GM12878 (cell line): Measurements from ENCODE around the gene CCDC63. TPM values are rescaled to one million over a fixed set of nuclear protein-coding genes. Genes with fewer than 3 reads are reported as not detected.

ENCODE experiments used
- CREM ChIP-seq: IDR thresholded peaks from 2 replicates; pipeline ENCODE4 v1.6.1; 2014; ENCODE audit warnings: antibody characterized with exemption, low read depth
- DPF2 ChIP-seq: fragments of 450-650 bp; IDR thresholded peaks from 2 replicates; pipeline ENCODE4 v1.6.1; 2017; ENCODE audit warnings: mild to moderate bottlenecking
- ESRRA ChIP-seq: IDR thresholded peaks from 2 replicates; pipeline ENCODE4 v1.6.1; 2012; ENCODE audit warnings: mild to moderate bottlenecking, low read length, improper control_type of control experiment
- ETV6 ChIP-seq, 2 experiments: fragments of 450-650 bp in 1 of 2; IDR thresholded peaks in 1 of 2; conservative IDR thresholded peaks in 1 of 2; 2 replicates each; pipeline ENCODE4 v1.6.1; 2014; ENCODE audit warnings: antibody characterized with exemption in 1 of 2, borderline replicate concordance in 1 of 2, low read depth in 1 of 2, mild to moderate bottlenecking in 1 of 2, moderate library complexity in 1 of 2
- KLF5 ChIP-seq: fragments of 450-650 bp; IDR thresholded peaks from 2 replicates; pipeline ENCODE4 v1.6.1; 2014; ENCODE audit warnings: mild to moderate bottlenecking; ENCODE audit not compliant: partially characterized antibody
- NRF1 ChIP-seq: conservative IDR thresholded peaks from 2 replicates; pipeline ENCODE4 v1.6.1; 2011; ENCODE audit warnings: mild to moderate bottlenecking, low read depth, low read length, improper control_type of control experiment
- PAX8 ChIP-seq: fragments of 450-650 bp; IDR thresholded peaks from 2 replicates; pipeline ENCODE4 v1.6.1; 2017; ENCODE audit warnings: mild to moderate bottlenecking, moderate library complexity
- POLR2A ChIP-seq: IDR thresholded peaks from 2 replicates; pipeline ENCODE4 v1.6.1; 2011; ENCODE audit warnings: low read depth, mild to moderate bottlenecking, low read length
- POU2F2 ChIP-seq: IDR thresholded peaks from 3 replicates; pipeline ENCODE4 v1.6.1; 2011; ENCODE audit warnings: low read depth, mild to moderate bottlenecking, low read length, borderline replicate concordance
- TBL1XR1 ChIP-seq: IDR thresholded peaks from 2 replicates; pipeline ENCODE4 v1.6.1; 2012; ENCODE audit warnings: low read depth, low read length, improper control_type of control experiment
- ZBED1 ChIP-seq: IDR thresholded peaks from 2 replicates; pipeline ENCODE4 v1.6.1; 2016; ENCODE audit warnings: borderline replicate concordance
- ZNF384 ChIP-seq: IDR thresholded peaks from 2 replicates; pipeline ENCODE4 v1.6.1; 2012; ENCODE audit warnings: low read depth, mild to moderate bottlenecking, low read length, improper control_type of control experiment, borderline replicate concordance
- polyA plus RNA-seq, 11 experiments: library from polyadenylated mRNA; depleted of rRNA in 4 of 11; unstranded in 6 of 11; stranded (reverse) in 5 of 11; fragments of >200 nt; fragmentation: Nextera tagmentation in 4 of 11; fragmentation: Illumina TruSeq in 1 of 11; extraction: Ambion mirVana in 4 of 11; extraction: Trizol in 1 of 11; gene quantifications; 1 replicate in 1 of 11; 2 replicates in 10 of 11; pipeline versions ENCODE4 v1.2.1 to v1.2.3, GENCODE V29; 2011 to 2016; ENCODE audit warnings: inconsistent platforms in 2 of 11, missing spikeins in 2 of 11, low read depth in 1 of 11
- total RNA-seq, 4 experiments: library from RNA; depleted of rRNA in 3 of 4; stranded (reverse); fragments of >200 nt in 3 of 4; fragmentation: Illumina TruSeq in 1 of 4; extraction: Trizol in 1 of 4; gene quantifications; 2 replicates each; pipeline versions ENCODE4 v1.2.1 to v1.2.3, GENCODE V29; 2013 to 2021
- TF ChIP-seq, protein P1 (sequence below): IDR thresholded peaks from 2 replicates; pipeline ENCODE4 v1.6.1; 2012; ENCODE audit warnings: mild to moderate bottlenecking, low read depth, low read length
- TF ChIP-seq, protein P2 (sequence below): fragments of 450-650 bp; IDR thresholded peaks from 2 replicates; pipeline ENCODE4 v1.6.1; 2018; ENCODE audit warnings: borderline replicate concordance, mild to moderate bottlenecking; ENCODE audit not compliant: partially characterized antibody
- TF ChIP-seq, protein P3 (sequence below): IDR thresholded peaks from 2 replicates; pipeline ENCODE4 v1.6.1; 2011; ENCODE audit warnings: low read depth, low read length, improper control_type of control experiment, borderline replicate concordance
- TF ChIP-seq, protein P4 (sequence below): fragments of 450-650 bp; IDR thresholded peaks from 2 replicates; pipeline ENCODE4 v1.6.1; 2017; ENCODE audit warnings: mild to moderate bottlenecking
- TF ChIP-seq, protein P5 (sequence below): fragments of 450-650 bp; conservative IDR thresholded peaks from 2 replicates; pipeline ENCODE4 v1.6.1; 2017; ENCODE audit warnings: mild to moderate bottlenecking, moderate library complexity

CCDC63 gene
- total and polyA plus RNA-seq, 10 of the 15 experiments (the other 5 are each of a cell fraction or from before 2014, with no cell fraction given): not detected

DNA sequence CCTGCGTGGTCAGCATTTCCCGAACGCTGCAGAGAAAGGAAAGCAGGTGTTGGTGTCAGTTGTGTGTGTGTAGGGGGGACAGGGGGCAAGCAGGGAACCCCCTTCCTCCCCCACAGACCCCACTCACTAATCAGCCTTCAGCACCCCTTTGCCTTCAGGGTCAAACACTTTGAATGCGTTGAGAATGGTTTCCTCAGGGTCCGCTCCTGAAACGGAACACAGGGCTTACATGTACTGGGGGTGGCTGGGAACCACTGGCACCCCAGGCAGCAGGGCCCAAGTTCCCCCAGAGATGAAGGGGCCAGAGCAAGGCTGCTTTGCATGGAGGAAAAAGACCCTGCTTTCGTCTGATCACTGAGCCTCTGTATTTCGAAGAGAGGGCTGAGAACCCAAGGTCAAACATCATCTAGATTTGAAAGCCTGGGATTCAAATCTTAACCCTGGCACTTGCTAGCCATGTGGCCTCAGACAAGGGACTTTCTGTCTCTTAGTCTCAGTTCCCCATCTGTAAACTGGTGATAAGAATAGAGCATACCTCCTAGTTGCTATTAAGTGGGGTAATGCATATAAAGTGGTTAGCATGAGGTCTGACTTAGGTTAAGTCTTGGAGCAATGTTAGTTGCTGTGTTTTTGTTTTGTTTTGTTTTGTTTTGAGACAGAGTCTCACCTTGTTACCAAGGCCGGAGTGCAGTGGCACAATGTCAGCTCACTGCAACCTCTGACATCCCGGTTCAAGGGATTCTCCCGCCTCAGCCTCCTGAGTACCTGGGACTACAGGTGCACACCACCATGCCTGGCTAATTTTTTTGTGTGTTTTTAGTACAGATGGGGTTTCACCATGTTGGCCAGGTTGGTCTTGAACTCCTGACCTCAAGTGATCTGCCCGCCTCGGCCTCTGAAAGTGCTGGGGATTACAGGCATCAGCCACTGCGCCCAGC lies 66.6 kb downstream of the CCDC63 start (continued):
- TF ChIP-seq, protein P1, sequence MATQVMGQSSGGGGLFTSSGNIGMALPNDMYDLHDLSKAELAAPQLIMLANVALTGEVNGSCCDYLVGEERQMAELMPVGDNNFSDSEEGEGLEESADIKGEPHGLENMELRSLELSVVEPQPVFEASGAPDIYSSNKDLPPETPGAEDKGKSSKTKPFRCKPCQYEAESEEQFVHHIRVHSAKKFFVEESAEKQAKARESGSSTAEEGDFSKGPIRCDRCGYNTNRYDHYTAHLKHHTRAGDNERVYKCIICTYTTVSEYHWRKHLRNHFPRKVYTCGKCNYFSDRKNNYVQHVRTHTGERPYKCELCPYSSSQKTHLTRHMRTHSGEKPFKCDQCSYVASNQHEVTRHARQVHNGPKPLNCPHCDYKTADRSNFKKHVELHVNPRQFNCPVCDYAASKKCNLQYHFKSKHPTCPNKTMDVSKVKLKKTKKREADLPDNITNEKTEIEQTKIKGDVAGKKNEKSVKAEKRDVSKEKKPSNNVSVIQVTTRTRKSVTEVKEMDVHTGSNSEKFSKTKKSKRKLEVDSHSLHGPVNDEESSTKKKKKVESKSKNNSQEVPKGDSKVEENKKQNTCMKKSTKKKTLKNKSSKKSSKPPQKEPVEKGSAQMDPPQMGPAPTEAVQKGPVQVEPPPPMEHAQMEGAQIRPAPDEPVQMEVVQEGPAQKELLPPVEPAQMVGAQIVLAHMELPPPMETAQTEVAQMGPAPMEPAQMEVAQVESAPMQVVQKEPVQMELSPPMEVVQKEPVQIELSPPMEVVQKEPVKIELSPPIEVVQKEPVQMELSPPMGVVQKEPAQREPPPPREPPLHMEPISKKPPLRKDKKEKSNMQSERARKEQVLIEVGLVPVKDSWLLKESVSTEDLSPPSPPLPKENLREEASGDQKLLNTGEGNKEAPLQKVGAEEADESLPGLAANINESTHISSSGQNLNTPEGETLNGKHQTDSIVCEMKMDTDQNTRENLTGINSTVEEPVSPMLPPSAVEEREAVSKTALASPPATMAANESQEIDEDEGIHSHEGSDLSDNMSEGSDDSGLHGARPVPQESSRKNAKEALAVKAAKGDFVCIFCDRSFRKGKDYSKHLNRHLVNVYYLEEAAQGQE: no peak
- TF ChIP-seq TBL1XR1 (peak; percentile 8; the same call in 1 of the 2 replicates), NRF1 (no peak), ESRRA (peak; percentile 96), DPF2 (peak; percentile 96), KLF5 (peak; percentile 73), ETV6 (conservative IDR thresholded peaks at IDR 0.05 in 1 of 2, IDR thresholded peaks at IDR 0.05 in 1 of 2; ENCODE audit: borderline replicate concordance in 1 of 2, low read depth in 1 of 2) (0 out of 4 replicates have a peak, but pooled peaks of 1 of the 2 experiments have one; percentile 23), CREM (peak; percentile 63; the same call in 1 of the 2 replicates), ZNF384 (no peak), ZBED1 (peak; percentile 79; the same call in 1 of the 2 replicates), PAX8 (no peak), POLR2A (peak; percentile 50; the same call in 1 of the 2 replicates), POU2F2 (peak; percentile 90; the same call in 1 of the 3 replicates)
- TF ChIP-seq, protein P2, sequence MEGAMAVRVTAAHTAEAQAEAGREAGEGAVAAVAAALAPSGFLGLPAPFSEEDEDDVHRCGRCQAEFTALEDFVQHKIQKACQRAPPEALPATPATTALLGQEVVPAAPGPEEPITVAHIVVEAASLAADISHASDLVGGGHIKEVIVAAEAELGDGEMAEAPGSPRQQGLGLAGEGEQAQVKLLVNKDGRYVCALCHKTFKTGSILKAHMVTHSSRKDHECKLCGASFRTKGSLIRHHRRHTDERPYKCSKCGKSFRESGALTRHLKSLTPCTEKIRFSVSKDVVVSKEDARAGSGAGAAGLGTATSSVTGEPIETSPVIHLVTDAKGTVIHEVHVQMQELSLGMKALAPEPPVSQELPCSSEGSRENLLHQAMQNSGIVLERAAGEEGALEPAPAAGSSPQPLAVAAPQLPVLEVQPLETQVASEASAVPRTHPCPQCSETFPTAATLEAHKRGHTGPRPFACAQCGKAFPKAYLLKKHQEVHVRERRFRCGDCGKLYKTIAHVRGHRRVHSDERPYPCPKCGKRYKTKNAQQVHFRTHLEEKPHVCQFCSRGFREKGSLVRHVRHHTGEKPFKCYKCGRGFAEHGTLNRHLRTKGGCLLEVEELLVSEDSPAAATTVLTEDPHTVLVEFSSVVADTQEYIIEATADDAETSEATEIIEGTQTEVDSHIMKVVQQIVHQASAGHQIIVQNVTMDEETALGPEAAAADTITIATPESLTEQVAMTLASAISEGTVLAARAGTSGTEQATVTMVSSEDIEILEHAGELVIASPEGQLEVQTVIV: no peak
- TF ChIP-seq, protein P3, sequence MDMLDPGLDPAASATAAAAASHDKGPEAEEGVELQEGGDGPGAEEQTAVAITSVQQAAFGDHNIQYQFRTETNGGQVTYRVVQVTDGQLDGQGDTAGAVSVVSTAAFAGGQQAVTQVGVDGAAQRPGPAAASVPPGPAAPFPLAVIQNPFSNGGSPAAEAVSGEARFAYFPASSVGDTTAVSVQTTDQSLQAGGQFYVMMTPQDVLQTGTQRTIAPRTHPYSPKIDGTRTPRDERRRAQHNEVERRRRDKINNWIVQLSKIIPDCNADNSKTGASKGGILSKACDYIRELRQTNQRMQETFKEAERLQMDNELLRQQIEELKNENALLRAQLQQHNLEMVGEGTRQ: peak; percentile 21; the same call in 1 of the 2 replicates
- TF ChIP-seq, protein P4, sequence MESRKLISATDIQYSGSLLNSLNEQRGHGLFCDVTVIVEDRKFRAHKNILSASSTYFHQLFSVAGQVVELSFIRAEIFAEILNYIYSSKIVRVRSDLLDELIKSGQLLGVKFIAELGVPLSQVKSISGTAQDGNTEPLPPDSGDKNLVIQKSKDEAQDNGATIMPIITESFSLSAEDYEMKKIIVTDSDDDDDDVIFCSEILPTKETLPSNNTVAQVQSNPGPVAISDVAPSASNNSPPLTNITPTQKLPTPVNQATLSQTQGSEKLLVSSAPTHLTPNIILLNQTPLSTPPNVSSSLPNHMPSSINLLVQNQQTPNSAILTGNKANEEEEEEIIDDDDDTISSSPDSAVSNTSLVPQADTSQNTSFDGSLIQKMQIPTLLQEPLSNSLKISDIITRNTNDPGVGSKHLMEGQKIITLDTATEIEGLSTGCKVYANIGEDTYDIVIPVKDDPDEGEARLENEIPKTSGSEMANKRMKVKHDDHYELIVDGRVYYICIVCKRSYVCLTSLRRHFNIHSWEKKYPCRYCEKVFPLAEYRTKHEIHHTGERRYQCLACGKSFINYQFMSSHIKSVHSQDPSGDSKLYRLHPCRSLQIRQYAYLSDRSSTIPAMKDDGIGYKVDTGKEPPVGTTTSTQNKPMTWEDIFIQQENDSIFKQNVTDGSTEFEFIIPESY: 0 out of 2 replicates have a peak, but pooled peaks have one; percentile 70
- TF ChIP-seq, protein P5, sequence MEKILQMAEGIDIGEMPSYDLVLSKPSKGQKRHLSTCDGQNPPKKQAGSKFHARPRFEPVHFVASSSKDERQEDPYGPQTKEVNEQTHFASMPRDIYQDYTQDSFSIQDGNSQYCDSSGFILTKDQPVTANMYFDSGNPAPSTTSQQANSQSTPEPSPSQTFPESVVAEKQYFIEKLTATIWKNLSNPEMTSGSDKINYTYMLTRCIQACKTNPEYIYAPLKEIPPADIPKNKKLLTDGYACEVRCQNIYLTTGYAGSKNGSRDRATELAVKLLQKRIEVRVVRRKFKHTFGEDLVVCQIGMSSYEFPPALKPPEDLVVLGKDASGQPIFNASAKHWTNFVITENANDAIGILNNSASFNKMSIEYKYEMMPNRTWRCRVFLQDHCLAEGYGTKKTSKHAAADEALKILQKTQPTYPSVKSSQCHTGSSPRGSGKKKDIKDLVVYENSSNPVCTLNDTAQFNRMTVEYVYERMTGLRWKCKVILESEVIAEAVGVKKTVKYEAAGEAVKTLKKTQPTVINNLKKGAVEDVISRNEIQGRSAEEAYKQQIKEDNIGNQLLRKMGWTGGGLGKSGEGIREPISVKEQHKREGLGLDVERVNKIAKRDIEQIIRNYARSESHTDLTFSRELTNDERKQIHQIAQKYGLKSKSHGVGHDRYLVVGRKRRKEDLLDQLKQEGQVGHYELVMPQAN: peak; percentile 58; the same call in 1 of the 2 replicates
